Right lobe of liver (tissue), 6 donors: ENCODE data around the gene FRMD3. TPM values are rescaled to one million over a fixed set of nuclear protein-coding genes. Genes with fewer than 3 reads are reported as not detected.

Source experiments
- ATAC-seq, 4 donors: fragments of 200-7000 bp; cut with Tn5 transposase; one replicate each; pipeline ENCODE4 v1.9.1; 2020; ENCODE audit warnings: mild to moderate bottlenecking in 4 of 4, moderate library complexity in 4 of 4
- DNase-seq, 3 donors: peaks; one replicate each; pipeline ENCODE4 v3.0.0-alpha.2; 2020
- H3K27ac ChIP-seq, 3 donors: fragments of 200-600 bp; one replicate each; pipeline ENCODE4 v1.8.0; 2022
- H3K27me3 ChIP-seq, 2 donors: fragments of 200-600 bp; one replicate each; pipeline ENCODE4 v1.8.0; 2022
- H3K36me3 ChIP-seq, 4 donors: fragments of 200-600 bp; sonication (generic) in 1 of 4; one replicate each; pipeline versions ENCODE4 v1.5.1 to v1.8.0; 2017 to 2022; ENCODE audit warnings: control low read depth in 1 of 4
- H3K4me1 ChIP-seq, 4 donors: fragments of 200-600 bp; sonication (generic) in 1 of 4; one replicate each; pipeline versions ENCODE4 v1.5.1 to v1.8.0; 2017 to 2022; ENCODE audit warnings: control low read depth in 1 of 4
- H3K4me3 ChIP-seq, 3 donors: fragments of 200-600 bp; one replicate each; pipeline ENCODE4 v1.8.0; 2022
- H3K9me3 ChIP-seq, 4 donors: fragments of 200-600 bp; sonication (generic) in 1 of 4; one replicate each; pipeline versions ENCODE4 v1.5.1 to v1.8.0; 2017 to 2022; ENCODE audit warnings: control low read depth in 1 of 4
- POLR2A ChIP-seq: fragments of 450-650 bp; IDR thresholded peaks from one replicate; pipeline ENCODE4 v1.6.1; 2017; ENCODE audit warnings: antibody characterized with exemption, mild to moderate bottlenecking
- WGBS: methylation state at CpG from one replicate; pipeline ENCODE4 v1.1.6; 2018; ENCODE audit warnings: low coverage, low lambda C conversion rate; ENCODE audit not compliant: insufficient coverage; ENCODE audit errors: missing lambda C conversion rate; 5-methylcytosine and 5-hydroxymethylcytosine counted together
- intact Hi-C, 2 donors: fragments of 100-400 bp; cut with DNase I; formaldehyde crosslinking; loops; one replicate each; pipeline versions ENCODE4 v1.11.2 to v1.14.1; 2022
- total RNA-seq, 6 experiments: library from RNA; depleted of rRNA in 2 of 6; stranded (reverse); fragments of >200 nt in 2 of 6; fragmentation: NEBNext Ultra II Directional in 3 of 6; extraction: Animal tissue kit (Norgen Biotek cat#: 25700) in 3 of 6; gene quantifications; one replicate each; pipeline versions ENCODE4 v1.1.0 to v1.2.4, GENCODE V29; 2016 to 2023
- TF ChIP-seq, protein P1 (sequence below), 4 donors: fragments of 200-600 bp in 3 of 4; fragments of 450-650 bp in 1 of 4; IDR thresholded peaks; one replicate each; pipeline versions ENCODE4 v1.5.1 to v1.8.0; 2016 to 2022; ENCODE audit warnings: antibody characterized with exemption in 4 of 4, mild to moderate bottlenecking in 2 of 4
- donor health status: DM: no; HTN: yes; CAD: no.
- donor health status: DM: no; HTN: no; CAD: no.
- donor health status: DM: no; HTN: no; CAD: no.
- donor health status: DM: no; HTN: yes; CAD: no.
- donor health status: DM: no; HTN: yes; CAD: no.

Gene FRMD3
- total RNA-seq, 6 experiments from 2014 or later = 0.28 to 0.88 (median 0.34) TPM

DNA sequence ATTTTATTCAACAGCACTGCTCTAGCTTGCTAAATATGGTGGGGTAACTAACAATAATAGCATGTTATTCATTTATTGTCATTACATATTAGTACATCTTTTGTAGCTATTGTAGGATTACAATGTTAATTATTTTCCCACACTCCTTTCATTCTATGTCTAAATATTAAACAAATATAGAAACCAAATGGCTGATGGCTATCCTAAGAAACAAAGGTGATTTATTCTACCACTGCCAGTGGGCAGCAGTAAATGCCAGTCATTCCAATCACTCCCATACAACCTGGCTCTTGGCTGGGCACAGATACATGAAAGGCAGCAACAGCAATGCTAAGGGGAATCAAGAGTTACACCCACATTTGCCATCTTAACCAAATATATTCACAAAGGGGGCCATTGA lies 84.1 kb downstream of the FRMD3 start:
- intact Hi-C loops = no loop called here
- no peak overlapping the region for H3K27ac ChIP-seq
- no peak overlapping the region for H3K4me3 ChIP-seq
- no peaks in the 10 kb centered on the region for H3K4me1 ChIP-seq
- H3K27me3 ChIP-seq = no peaks in the 10 kb centered on the region
- H3K9me3 ChIP-seq = no peaks in the 10 kb centered on the region
- ATAC-seq = no peak
- no peaks in the 10 kb centered on the region for H3K36me3 ChIP-seq
- no peak for TF ChIP-seq POLR2A
- TF ChIP-seq, protein P1, sequence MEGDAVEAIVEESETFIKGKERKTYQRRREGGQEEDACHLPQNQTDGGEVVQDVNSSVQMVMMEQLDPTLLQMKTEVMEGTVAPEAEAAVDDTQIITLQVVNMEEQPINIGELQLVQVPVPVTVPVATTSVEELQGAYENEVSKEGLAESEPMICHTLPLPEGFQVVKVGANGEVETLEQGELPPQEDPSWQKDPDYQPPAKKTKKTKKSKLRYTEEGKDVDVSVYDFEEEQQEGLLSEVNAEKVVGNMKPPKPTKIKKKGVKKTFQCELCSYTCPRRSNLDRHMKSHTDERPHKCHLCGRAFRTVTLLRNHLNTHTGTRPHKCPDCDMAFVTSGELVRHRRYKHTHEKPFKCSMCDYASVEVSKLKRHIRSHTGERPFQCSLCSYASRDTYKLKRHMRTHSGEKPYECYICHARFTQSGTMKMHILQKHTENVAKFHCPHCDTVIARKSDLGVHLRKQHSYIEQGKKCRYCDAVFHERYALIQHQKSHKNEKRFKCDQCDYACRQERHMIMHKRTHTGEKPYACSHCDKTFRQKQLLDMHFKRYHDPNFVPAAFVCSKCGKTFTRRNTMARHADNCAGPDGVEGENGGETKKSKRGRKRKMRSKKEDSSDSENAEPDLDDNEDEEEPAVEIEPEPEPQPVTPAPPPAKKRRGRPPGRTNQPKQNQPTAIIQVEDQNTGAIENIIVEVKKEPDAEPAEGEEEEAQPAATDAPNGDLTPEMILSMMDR (IDR thresholded peaks at IDR 0.05) = no peak
- no peak for DNase-seq

DNA sequence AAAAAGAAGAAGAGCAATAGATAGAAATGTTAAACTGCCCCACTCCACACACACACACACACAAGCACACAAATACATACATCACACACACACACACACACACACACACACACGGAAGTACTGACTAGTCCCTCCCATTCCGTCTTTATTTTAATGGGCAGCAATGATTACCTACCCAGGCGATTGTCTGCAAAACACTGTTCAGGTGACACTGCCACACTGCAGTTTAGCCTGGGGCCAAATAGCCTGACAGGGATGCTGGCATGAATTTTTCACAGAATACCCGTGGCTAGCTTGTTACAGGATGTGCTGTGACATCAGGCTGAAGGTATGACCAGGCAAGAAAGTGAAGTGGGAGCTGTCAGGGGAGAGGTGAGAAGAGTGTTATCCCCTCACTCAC lies 86.9 kb downstream of the FRMD3 start:
- H3K36me3 ChIP-seq = no peaks in the 10 kb centered on the region
- H3K4me3 ChIP-seq = no peak overlapping the region
- H3K9me3 ChIP-seq = no peaks in the 10 kb centered on the region
- no peaks in the 10 kb centered on the region for H3K27me3 ChIP-seq
- intact Hi-C loops = no loop called here
- DNase-seq (no peak), ATAC-seq (no peak)
- no peaks in the 10 kb centered on the region for H3K4me1 ChIP-seq
- H3K27ac ChIP-seq = no peak overlapping the region
- WGBS = 66% methylated on average over 4 of the region's 4 CpGs
- TF ChIP-seq POLR2A = no peak
- TF ChIP-seq, protein P1 (IDR thresholded peaks at IDR 0.05) = no peak

DNA sequence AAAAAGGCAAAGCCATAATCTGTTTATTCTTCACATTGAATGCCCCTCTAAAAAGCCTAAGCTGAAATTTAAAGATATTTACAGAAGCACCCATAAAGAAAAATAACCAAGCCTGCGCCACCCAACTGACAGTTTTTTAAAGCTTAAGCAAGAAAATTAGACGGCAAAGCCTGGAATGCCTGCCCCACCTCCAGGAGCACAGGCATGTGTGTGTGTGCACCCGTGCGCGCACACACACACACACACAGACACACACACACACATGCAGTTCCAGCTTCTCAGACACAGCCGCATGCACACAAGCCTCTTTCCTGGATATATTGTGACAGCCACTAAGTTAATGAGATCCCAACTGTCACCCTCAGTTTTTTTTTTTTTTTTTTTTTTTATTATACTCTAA lies 88.2 kb downstream of the FRMD3 start:
- intact Hi-C loops = no loop called here
- TF ChIP-seq, protein P1 (IDR thresholded peaks at IDR 0.05) = no peak
- TF ChIP-seq POLR2A = no peak
- no peaks in the 10 kb centered on the region for H3K9me3 ChIP-seq
- no peak for ATAC-seq
- DNase-seq = no peak
- WGBS = 50% methylated on average over 2 of the region's 6 CpGs
- no peaks in the 10 kb centered on the region for H3K4me1 ChIP-seq
- H3K27me3 ChIP-seq = no peaks in the 10 kb centered on the region
- no peak overlapping the region for H3K4me3 ChIP-seq
- H3K36me3 ChIP-seq = no peaks in the 10 kb centered on the region
- no peak overlapping the region for H3K27ac ChIP-seq

DNA sequence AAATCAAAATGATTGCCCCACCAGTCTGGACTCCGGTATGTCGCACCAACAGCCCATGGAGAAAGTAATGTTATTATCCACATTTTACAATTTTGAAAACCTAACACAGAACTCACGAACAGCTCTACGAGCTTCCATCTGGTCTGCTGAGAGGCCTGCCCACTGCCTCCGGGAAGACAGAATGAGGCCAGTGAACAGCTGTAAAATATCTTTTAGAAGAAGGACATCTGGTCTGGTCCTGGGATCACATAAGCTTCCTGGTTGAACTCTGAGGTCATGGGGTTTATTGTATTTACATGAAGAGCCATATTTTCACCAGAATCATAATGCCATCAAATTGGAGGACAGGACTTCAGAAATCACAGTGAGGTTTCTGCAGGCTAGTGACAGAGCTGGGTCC lies 89.0 kb downstream of the FRMD3 start:
- H3K36me3 ChIP-seq = no peaks in the 10 kb centered on the region
- WGBS = 88% methylated on average over 5 of the region's 5 CpGs
- H3K27ac ChIP-seq = no peak overlapping the region
- intact Hi-C loops = no loop called here
- H3K27me3 ChIP-seq = no peaks in the 10 kb centered on the region
- H3K4me3 ChIP-seq = no peak overlapping the region
- H3K4me1 ChIP-seq = no peaks in the 10 kb centered on the region
- no peaks in the 10 kb centered on the region for H3K9me3 ChIP-seq
- DNase-seq = no peak
- ATAC-seq = no peak
- no peak for TF ChIP-seq POLR2A
- TF ChIP-seq, protein P1 (IDR thresholded peaks at IDR 0.05) = no peak

DNA sequence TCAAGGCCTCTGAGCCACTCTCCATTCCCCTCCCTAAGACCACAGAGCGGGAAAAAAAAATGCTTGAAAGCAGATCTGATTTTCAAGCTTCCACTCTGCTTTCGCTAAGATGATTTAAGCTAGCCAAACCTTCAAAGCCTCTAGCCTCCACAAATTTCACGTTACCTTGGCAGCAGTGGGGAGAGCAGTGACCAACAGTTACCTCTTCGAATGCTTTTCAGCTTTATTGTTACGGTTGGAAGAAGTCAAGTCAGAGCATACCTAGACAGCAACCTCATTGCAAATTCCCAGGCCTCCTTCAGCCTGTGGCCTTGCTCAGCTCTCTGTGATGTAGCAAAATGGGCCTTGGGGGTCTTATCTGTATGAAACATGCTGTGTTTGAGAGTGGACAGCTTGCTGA lies 89.6 kb downstream of the FRMD3 start:
- no peak overlapping the region for H3K27ac ChIP-seq

More for the DNA sequence above, 89.6 kb downstream of the FRMD3 start:
- TF ChIP-seq, protein P1 (IDR thresholded peaks at IDR 0.05) = no peak
- DNase-seq = no peak
- H3K36me3 ChIP-seq = no peaks in the 10 kb centered on the region
- ATAC-seq = no peak
- H3K27me3 ChIP-seq = no peaks in the 10 kb centered on the region
- intact Hi-C loops = no loop called here
- H3K4me3 ChIP-seq = no peak overlapping the region
- WGBS = 89% methylated on average over 5 of the region's 5 CpGs
- H3K4me1 ChIP-seq = no peaks in the 10 kb centered on the region
- no peaks in the 10 kb centered on the region for H3K9me3 ChIP-seq
